H9 (cell line): Measurements from ENCODE around the gene MSI2. TPM values are rescaled to one million over a fixed set of nuclear protein-coding genes. Genes with fewer than 3 reads are reported as not detected.

Source experiments
- DNase-seq: peaks from one replicate; pipeline ENCODE4 v3.0.0-alpha.2; 2017
- H2AFZ ChIP-seq: one replicate; pipeline ENCODE4 v1.6.1; 2013; ENCODE audit warnings: mild to moderate bottlenecking, low read length, control low read depth, moderate library complexity
- H2AK5ac ChIP-seq: 2 replicates; pipeline ENCODE4 v1.6.1; 2013; ENCODE audit warnings: low read length, control low read depth, mixed read lengths; ENCODE audit not compliant: insufficient read length
- H2BK120ac ChIP-seq: one replicate; pipeline ENCODE4 v1.6.1; 2013; ENCODE audit warnings: low read depth, mild to moderate bottlenecking, low read length, control low read depth, inconsistent platforms; ENCODE audit not compliant: poor library complexity, severe bottlenecking
- H2BK12ac ChIP-seq: 2 replicates; pipeline ENCODE4 v1.6.1; 2013; ENCODE audit warnings: low read length, control low read depth, mixed read lengths, low read depth; ENCODE audit not compliant: insufficient read length
- H2BK15ac ChIP-seq: 2 replicates; pipeline ENCODE4 v1.6.1; 2013; ENCODE audit warnings: low read depth, low read length, control low read depth
- H2BK20ac ChIP-seq: one replicate; pipeline ENCODE4 v1.6.1; 2013; ENCODE audit warnings: low read depth, mild to moderate bottlenecking, low read length, control low read depth, inconsistent platforms; ENCODE audit not compliant: poor library complexity, severe bottlenecking
- H2BK5ac ChIP-seq: 2 replicates; pipeline ENCODE4 v1.6.1; 2013; ENCODE audit warnings: low read length, control low read depth, mixed read lengths; ENCODE audit not compliant: insufficient read length
- H3K14ac ChIP-seq: 2 replicates; pipeline ENCODE4 v1.6.1; 2013; ENCODE audit warnings: low read length, control low read depth; ENCODE audit not compliant: insufficient read depth
- H3K18ac ChIP-seq: 2 replicates; pipeline ENCODE4 v1.6.1; 2013; ENCODE audit warnings: low read depth, mild to moderate bottlenecking, mixed read lengths, low read length, control low read depth; ENCODE audit not compliant: insufficient read length
- H3K23ac ChIP-seq: 2 replicates; pipeline ENCODE4 v1.6.1; 2013; ENCODE audit warnings: low read length, control low read depth, mixed read lengths, low read depth; ENCODE audit not compliant: insufficient read length
- H3K23me2 ChIP-seq: 2 replicates; pipeline ENCODE4 v1.6.1; 2013; ENCODE audit warnings: low read depth, mild to moderate bottlenecking, mixed read lengths, low read length, control low read depth; ENCODE audit not compliant: insufficient read length, poor library complexity, severe bottlenecking
- H3K27ac ChIP-seq: 2 replicates; pipeline ENCODE4 v1.5.1; 2013; ENCODE audit warnings: low read length, control low read depth, mixed read lengths, low read depth; ENCODE audit not compliant: insufficient read length
- H3K27me3 ChIP-seq: 2 replicates; pipeline ENCODE4 v1.6.1; 2013; ENCODE audit warnings: low read length, control low read depth, inconsistent platforms; ENCODE audit not compliant: insufficient read depth
- H3K4ac ChIP-seq: 2 replicates; pipeline ENCODE4 v1.6.1; 2013; ENCODE audit warnings: low read depth, mild to moderate bottlenecking, control low read depth, inconsistent platforms, low read length, moderate library complexity
- H3K4me1 ChIP-seq: 2 replicates; pipeline ENCODE4 v1.6.1; 2013; ENCODE audit warnings: low read length, control low read depth, inconsistent platforms; ENCODE audit not compliant: insufficient read depth
- H3K4me2 ChIP-seq: 2 replicates; pipeline ENCODE4 v1.6.1; 2013; ENCODE audit warnings: low read length, control low read depth, mixed read lengths; ENCODE audit not compliant: insufficient read length, insufficient read depth
- H3K56ac ChIP-seq: 2 replicates; pipeline ENCODE4 v1.6.1; 2013; ENCODE audit warnings: low read depth, mild to moderate bottlenecking, mixed read lengths, low read length, control low read depth; ENCODE audit not compliant: insufficient read length
- H3K79me1 ChIP-seq: 2 replicates; pipeline ENCODE4 v1.6.1; 2013; ENCODE audit warnings: low read depth, mild to moderate bottlenecking, moderate library complexity, low read length, control low read depth, inconsistent platforms; ENCODE audit not compliant: insufficient read depth, poor library complexity, severe bottlenecking
- H3K79me2 ChIP-seq: 2 replicates; pipeline ENCODE4 v1.6.1; 2013; ENCODE audit warnings: low read length, control low read depth, inconsistent platforms; ENCODE audit not compliant: insufficient read depth
- H3K9ac ChIP-seq: 2 replicates; pipeline ENCODE4 v1.6.1; 2013; ENCODE audit warnings: low read length, control low read depth, mixed read lengths; ENCODE audit not compliant: insufficient read length; ENCODE audit errors: extremely low read depth
- H3K9me3 ChIP-seq: one replicate; pipeline ENCODE4 v1.6.1; 2013; ENCODE audit warnings: low read depth, low read length, inconsistent platforms; ENCODE audit not compliant: control insufficient read depth
- H3T11ph ChIP-seq: one replicate; pipeline ENCODE4 v1.6.1; 2013; ENCODE audit warnings: mild to moderate bottlenecking, low read length, control low read depth, inconsistent platforms
- H4K20me1 ChIP-seq: one replicate; pipeline ENCODE4 v1.6.1; 2013; ENCODE audit not compliant: control insufficient read depth, insufficient read length, insufficient read depth
- H4K5ac ChIP-seq: 2 replicates; pipeline ENCODE4 v1.6.1; 2013; ENCODE audit warnings: low read depth, mild to moderate bottlenecking, mixed read lengths, low read length, control low read depth; ENCODE audit not compliant: insufficient read length
- H4K8ac ChIP-seq: replicated peaks from 2 replicates; pipeline ENCODE4 v1.6.1; 2013; ENCODE audit warnings: low read length, control low read depth, mixed read lengths, low read depth; ENCODE audit not compliant: insufficient read length
- H4K91ac ChIP-seq: 2 replicates; pipeline ENCODE4 v1.6.1; 2013; ENCODE audit warnings: low read depth, mild to moderate bottlenecking, moderate library complexity, mixed read lengths, low read length, control low read depth; ENCODE audit not compliant: insufficient read length
- H3K27ac Mint-ChIP-seq, 3 experiments: 2 replicates in 2 of 3; 3 replicates in 1 of 3; pipeline ENCODE4 v1.8.0; 2020 to 2021; ENCODE audit warnings: mixed read lengths in 3 of 3, mild to moderate bottlenecking in 1 of 3, moderate library complexity in 1 of 3
- H3K27me3 Mint-ChIP-seq: 2 replicates; pipeline ENCODE4 v1.8.0; 2021; ENCODE audit warnings: low read depth, mild to moderate bottlenecking, moderate library complexity, mixed read lengths
- H3K36me3 Mint-ChIP-seq, 3 experiments: 2 replicates in 2 of 3; 3 replicates in 1 of 3; pipeline ENCODE4 v1.8.0; 2020 to 2021; ENCODE audit warnings: low read depth in 3 of 3, mixed read lengths in 3 of 3; ENCODE audit not compliant: insufficient read depth in 1 of 3
- H3K4me1 Mint-ChIP-seq, 2 experiments: 2 replicates each; pipeline ENCODE4 v1.8.0; 2020; ENCODE audit warnings: mixed read lengths in 2 of 2
- H3K4me3 Mint-ChIP-seq, 2 experiments: 2 replicates in 1 of 2; 3 replicates in 1 of 2; pipeline ENCODE4 v1.8.0; 2020 to 2021; ENCODE audit warnings: mild to moderate bottlenecking in 2 of 2, mixed read lengths in 2 of 2, moderate library complexity in 1 of 2
- H3K9me3 Mint-ChIP-seq, 2 experiments: 2 replicates in 1 of 2; 3 replicates in 1 of 2; pipeline ENCODE4 v1.8.0; 2020; ENCODE audit warnings: mild to moderate bottlenecking in 2 of 2, mixed read lengths in 2 of 2, moderate library complexity in 1 of 2
- WGBS: extraction: QIAGEN DNeasy Blood & Tissue Kit; methylation state at CpG from one replicate; pipeline ENCODE4 v1.1.7; 2013; ENCODE audit warnings: missing lambda C conversion rate, low lambda C conversion rate, mixed read lengths; ENCODE audit not compliant: insufficient read length; ENCODE audit errors: extremely low coverage; 5-methylcytosine and 5-hydroxymethylcytosine counted together
- total RNA-seq: library from RNA; stranded (reverse); gene quantifications from 2 replicates; pipeline ENCODE4 v1.2.1, GENCODE V29; 2021
- TF ChIP-seq, protein P1 (sequence below): fragments of 200-600 bp; sonication (generic); conservative IDR thresholded peaks from 3 replicates; pipeline ENCODE4 v1.8.0; 2021; ENCODE audit warnings: antibody characterized with exemption, mild to moderate bottlenecking

MSI2 gene
- total RNA-seq, 1 experiment from 2014 or later: 98.5 TPM

DNA sequence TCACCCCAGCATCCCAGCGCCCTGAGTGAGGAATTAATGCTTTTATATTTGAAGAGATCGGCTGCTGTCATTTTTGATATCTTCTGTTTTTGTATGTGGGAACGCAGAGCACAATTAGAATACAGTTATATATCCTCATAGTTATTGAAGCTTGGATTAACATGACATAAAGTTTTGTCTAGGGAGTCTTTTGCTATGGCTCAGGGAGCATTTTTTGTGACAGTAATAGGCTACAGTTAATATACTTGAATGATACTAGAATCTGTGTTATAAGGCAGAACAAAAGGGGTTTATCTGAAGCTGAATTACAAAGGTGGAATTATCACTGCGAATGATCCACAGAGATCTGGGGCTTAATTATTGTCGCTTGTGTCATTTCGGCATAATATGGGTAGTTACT lies 239.4 kb downstream of the MSI2 start:
- H3K23me2 ChIP-seq: no peaks in the 10 kb centered on the region
- no peak overlapping the region for H2BK120ac ChIP-seq
- no peaks in the 10 kb centered on the region for H3K9me3 ChIP-seq
- H2BK12ac ChIP-seq: no peak overlapping the region
- H3K4me2 ChIP-seq: no peak overlapping the region
- no peak overlapping the region for H4K91ac ChIP-seq
- no CpG with 5 or more reads among the region's 6 CpGs for WGBS
- TF ChIP-seq, protein P1, sequence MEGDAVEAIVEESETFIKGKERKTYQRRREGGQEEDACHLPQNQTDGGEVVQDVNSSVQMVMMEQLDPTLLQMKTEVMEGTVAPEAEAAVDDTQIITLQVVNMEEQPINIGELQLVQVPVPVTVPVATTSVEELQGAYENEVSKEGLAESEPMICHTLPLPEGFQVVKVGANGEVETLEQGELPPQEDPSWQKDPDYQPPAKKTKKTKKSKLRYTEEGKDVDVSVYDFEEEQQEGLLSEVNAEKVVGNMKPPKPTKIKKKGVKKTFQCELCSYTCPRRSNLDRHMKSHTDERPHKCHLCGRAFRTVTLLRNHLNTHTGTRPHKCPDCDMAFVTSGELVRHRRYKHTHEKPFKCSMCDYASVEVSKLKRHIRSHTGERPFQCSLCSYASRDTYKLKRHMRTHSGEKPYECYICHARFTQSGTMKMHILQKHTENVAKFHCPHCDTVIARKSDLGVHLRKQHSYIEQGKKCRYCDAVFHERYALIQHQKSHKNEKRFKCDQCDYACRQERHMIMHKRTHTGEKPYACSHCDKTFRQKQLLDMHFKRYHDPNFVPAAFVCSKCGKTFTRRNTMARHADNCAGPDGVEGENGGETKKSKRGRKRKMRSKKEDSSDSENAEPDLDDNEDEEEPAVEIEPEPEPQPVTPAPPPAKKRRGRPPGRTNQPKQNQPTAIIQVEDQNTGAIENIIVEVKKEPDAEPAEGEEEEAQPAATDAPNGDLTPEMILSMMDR: no peak
- H3K36me3 Mint-ChIP-seq: no peaks in the 10 kb centered on the region
- H3T11ph ChIP-seq: no peak overlapping the region
- H4K20me1 ChIP-seq: no peaks in the 10 kb centered on the region
- no peak for DNase-seq
- H3K56ac ChIP-seq: no peak overlapping the region
- no peak overlapping the region for H3K4ac ChIP-seq
- no peaks in the 10 kb centered on the region for H3K79me1 ChIP-seq
- H3K18ac ChIP-seq: no peak overlapping the region
- no peaks in the 10 kb centered on the region for H3K9me3 Mint-ChIP-seq
- peaks cover 2% of the 10 kb centered on the region; the same call in 1 of the 2 replicates for H3K4me1 ChIP-seq
- H2AK5ac ChIP-seq: no peak overlapping the region
- H3K4me3 Mint-ChIP-seq: no peak overlapping the region
- no peak overlapping the region for H3K27ac ChIP-seq
- H4K5ac ChIP-seq: no peak overlapping the region
- no peak overlapping the region for H4K8ac ChIP-seq
- H3K27me3 ChIP-seq: no peaks in the 10 kb centered on the region
- no peaks in the 10 kb centered on the region; the same call in 1 of the 2 replicates for H3K27me3 Mint-ChIP-seq
- H3K14ac ChIP-seq: no peak overlapping the region
- H3K79me2 ChIP-seq: no peaks in the 10 kb centered on the region
- no peak overlapping the region for H2BK20ac ChIP-seq
- H2BK5ac ChIP-seq: no peak overlapping the region
- H3K9ac ChIP-seq: no peak overlapping the region
- peak overlapping the region in 1 of 3 experiments; percentile 45; a peak in 2 of 7 replicates for H3K27ac Mint-ChIP-seq
- H3K4me1 Mint-ChIP-seq: peaks cover 11 to 26% of the 10 kb centered on the region in 2 experiments
- no peak overlapping the region for H2BK15ac ChIP-seq
- H2AFZ ChIP-seq: no peak overlapping the region
- H3K23ac ChIP-seq: no peak overlapping the region
